H9 (cell line): Measurements from ENCODE around the gene GPS1. TPM values are rescaled to one million over a fixed set of nuclear protein-coding genes. Genes with fewer than 3 reads are reported as not detected.

Source experiments
- DNase-seq: peaks from one replicate; pipeline ENCODE4 v3.0.0-alpha.2; 2017
- H2AFZ ChIP-seq: one replicate; pipeline ENCODE4 v1.6.1; 2013; ENCODE audit warnings: mild to moderate bottlenecking, low read length, control low read depth, moderate library complexity
- H2AK5ac ChIP-seq: 2 replicates; pipeline ENCODE4 v1.6.1; 2013; ENCODE audit warnings: low read length, control low read depth, mixed read lengths; ENCODE audit not compliant: insufficient read length
- H2BK120ac ChIP-seq: one replicate; pipeline ENCODE4 v1.6.1; 2013; ENCODE audit warnings: low read depth, mild to moderate bottlenecking, low read length, control low read depth, inconsistent platforms; ENCODE audit not compliant: poor library complexity, severe bottlenecking
- H2BK12ac ChIP-seq: 2 replicates; pipeline ENCODE4 v1.6.1; 2013; ENCODE audit warnings: low read length, control low read depth, mixed read lengths, low read depth; ENCODE audit not compliant: insufficient read length
- H2BK15ac ChIP-seq: 2 replicates; pipeline ENCODE4 v1.6.1; 2013; ENCODE audit warnings: low read depth, low read length, control low read depth
- H2BK20ac ChIP-seq: one replicate; pipeline ENCODE4 v1.6.1; 2013; ENCODE audit warnings: low read depth, mild to moderate bottlenecking, low read length, control low read depth, inconsistent platforms; ENCODE audit not compliant: poor library complexity, severe bottlenecking
- H2BK5ac ChIP-seq: 2 replicates; pipeline ENCODE4 v1.6.1; 2013; ENCODE audit warnings: low read length, control low read depth, mixed read lengths; ENCODE audit not compliant: insufficient read length
- H3K14ac ChIP-seq: 2 replicates; pipeline ENCODE4 v1.6.1; 2013; ENCODE audit warnings: low read length, control low read depth; ENCODE audit not compliant: insufficient read depth
- H3K18ac ChIP-seq: 2 replicates; pipeline ENCODE4 v1.6.1; 2013; ENCODE audit warnings: low read depth, mild to moderate bottlenecking, mixed read lengths, low read length, control low read depth; ENCODE audit not compliant: insufficient read length
- H3K23ac ChIP-seq: 2 replicates; pipeline ENCODE4 v1.6.1; 2013; ENCODE audit warnings: low read length, control low read depth, mixed read lengths, low read depth; ENCODE audit not compliant: insufficient read length
- H3K23me2 ChIP-seq: 2 replicates; pipeline ENCODE4 v1.6.1; 2013; ENCODE audit warnings: low read depth, mild to moderate bottlenecking, mixed read lengths, low read length, control low read depth; ENCODE audit not compliant: insufficient read length, poor library complexity, severe bottlenecking
- H3K27ac ChIP-seq: 2 replicates; pipeline ENCODE4 v1.5.1; 2013; ENCODE audit warnings: low read length, control low read depth, mixed read lengths, low read depth; ENCODE audit not compliant: insufficient read length
- H3K27me3 ChIP-seq: 2 replicates; pipeline ENCODE4 v1.6.1; 2013; ENCODE audit warnings: low read length, control low read depth, inconsistent platforms; ENCODE audit not compliant: insufficient read depth
- H3K4ac ChIP-seq: 2 replicates; pipeline ENCODE4 v1.6.1; 2013; ENCODE audit warnings: low read depth, mild to moderate bottlenecking, control low read depth, inconsistent platforms, low read length, moderate library complexity
- H3K4me1 ChIP-seq: 2 replicates; pipeline ENCODE4 v1.6.1; 2013; ENCODE audit warnings: low read length, control low read depth, inconsistent platforms; ENCODE audit not compliant: insufficient read depth
- H3K4me2 ChIP-seq: 2 replicates; pipeline ENCODE4 v1.6.1; 2013; ENCODE audit warnings: low read length, control low read depth, mixed read lengths; ENCODE audit not compliant: insufficient read length, insufficient read depth
- H3K56ac ChIP-seq: 2 replicates; pipeline ENCODE4 v1.6.1; 2013; ENCODE audit warnings: low read depth, mild to moderate bottlenecking, mixed read lengths, low read length, control low read depth; ENCODE audit not compliant: insufficient read length
- H3K79me1 ChIP-seq: 2 replicates; pipeline ENCODE4 v1.6.1; 2013; ENCODE audit warnings: low read depth, mild to moderate bottlenecking, moderate library complexity, low read length, control low read depth, inconsistent platforms; ENCODE audit not compliant: insufficient read depth, poor library complexity, severe bottlenecking
- H3K79me2 ChIP-seq: 2 replicates; pipeline ENCODE4 v1.6.1; 2013; ENCODE audit warnings: low read length, control low read depth, inconsistent platforms; ENCODE audit not compliant: insufficient read depth
- H3K9ac ChIP-seq: 2 replicates; pipeline ENCODE4 v1.6.1; 2013; ENCODE audit warnings: low read length, control low read depth, mixed read lengths; ENCODE audit not compliant: insufficient read length; ENCODE audit errors: extremely low read depth
- H3K9me3 ChIP-seq: one replicate; pipeline ENCODE4 v1.6.1; 2013; ENCODE audit warnings: low read depth, low read length, inconsistent platforms; ENCODE audit not compliant: control insufficient read depth
- H3T11ph ChIP-seq: one replicate; pipeline ENCODE4 v1.6.1; 2013; ENCODE audit warnings: mild to moderate bottlenecking, low read length, control low read depth, inconsistent platforms
- H4K20me1 ChIP-seq: one replicate; pipeline ENCODE4 v1.6.1; 2013; ENCODE audit not compliant: control insufficient read depth, insufficient read length, insufficient read depth
- H4K5ac ChIP-seq: 2 replicates; pipeline ENCODE4 v1.6.1; 2013; ENCODE audit warnings: low read depth, mild to moderate bottlenecking, mixed read lengths, low read length, control low read depth; ENCODE audit not compliant: insufficient read length
- H4K8ac ChIP-seq: replicated peaks from 2 replicates; pipeline ENCODE4 v1.6.1; 2013; ENCODE audit warnings: low read length, control low read depth, mixed read lengths, low read depth; ENCODE audit not compliant: insufficient read length
- H4K91ac ChIP-seq: 2 replicates; pipeline ENCODE4 v1.6.1; 2013; ENCODE audit warnings: low read depth, mild to moderate bottlenecking, moderate library complexity, mixed read lengths, low read length, control low read depth; ENCODE audit not compliant: insufficient read length
- H3K27ac Mint-ChIP-seq, 3 experiments: 2 replicates in 2 of 3; 3 replicates in 1 of 3; pipeline ENCODE4 v1.8.0; 2020 to 2021; ENCODE audit warnings: mixed read lengths in 3 of 3, mild to moderate bottlenecking in 1 of 3, moderate library complexity in 1 of 3
- H3K27me3 Mint-ChIP-seq: 2 replicates; pipeline ENCODE4 v1.8.0; 2021; ENCODE audit warnings: low read depth, mild to moderate bottlenecking, moderate library complexity, mixed read lengths
- H3K36me3 Mint-ChIP-seq, 3 experiments: 2 replicates in 2 of 3; 3 replicates in 1 of 3; pipeline ENCODE4 v1.8.0; 2020 to 2021; ENCODE audit warnings: low read depth in 3 of 3, mixed read lengths in 3 of 3; ENCODE audit not compliant: insufficient read depth in 1 of 3
- H3K4me1 Mint-ChIP-seq, 2 experiments: 2 replicates each; pipeline ENCODE4 v1.8.0; 2020; ENCODE audit warnings: mixed read lengths in 2 of 2
- H3K4me3 Mint-ChIP-seq, 2 experiments: 2 replicates in 1 of 2; 3 replicates in 1 of 2; pipeline ENCODE4 v1.8.0; 2020 to 2021; ENCODE audit warnings: mild to moderate bottlenecking in 2 of 2, mixed read lengths in 2 of 2, moderate library complexity in 1 of 2
- H3K9me3 Mint-ChIP-seq, 2 experiments: 2 replicates in 1 of 2; 3 replicates in 1 of 2; pipeline ENCODE4 v1.8.0; 2020; ENCODE audit warnings: mild to moderate bottlenecking in 2 of 2, mixed read lengths in 2 of 2, moderate library complexity in 1 of 2
- WGBS: extraction: QIAGEN DNeasy Blood & Tissue Kit; methylation state at CpG from one replicate; pipeline ENCODE4 v1.1.7; 2013; ENCODE audit warnings: missing lambda C conversion rate, low lambda C conversion rate, mixed read lengths; ENCODE audit not compliant: insufficient read length; ENCODE audit errors: extremely low coverage; 5-methylcytosine and 5-hydroxymethylcytosine counted together
- total RNA-seq: library from RNA; stranded (reverse); gene quantifications from 2 replicates; pipeline ENCODE4 v1.2.1, GENCODE V29; 2021
- TF ChIP-seq, protein P1 (sequence below): fragments of 200-600 bp; sonication (generic); conservative IDR thresholded peaks from 3 replicates; pipeline ENCODE4 v1.8.0; 2021; ENCODE audit warnings: antibody characterized with exemption, mild to moderate bottlenecking

The GPS1 gene
- total RNA-seq, 1 experiment from 2014 or later = 164 TPM

DNA sequence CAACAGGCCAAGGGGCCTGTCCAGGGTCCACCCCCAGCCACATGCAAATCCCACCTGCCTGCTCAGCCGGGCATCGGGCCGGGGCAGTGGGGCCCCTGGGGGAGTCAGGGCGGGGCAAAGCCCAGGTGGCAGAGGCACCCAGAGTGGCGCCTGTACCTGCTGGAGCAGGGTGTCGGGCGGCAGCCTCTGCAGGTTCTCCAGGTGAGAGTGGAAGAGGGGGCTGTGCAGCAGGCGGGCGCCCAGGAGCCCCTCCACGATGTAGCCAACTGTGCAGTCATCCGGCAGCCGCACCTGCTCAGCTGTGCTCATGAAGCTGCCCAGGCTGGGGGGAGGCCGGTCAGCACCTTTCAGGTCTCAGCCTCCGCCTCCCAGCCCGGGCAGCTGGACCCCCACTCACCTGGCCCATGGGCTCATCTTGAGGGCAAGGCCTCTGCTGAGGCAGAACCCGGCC is 2.2 kb upstream of the GPS1 start:
- Histone ChIP-seq H3K23ac (no peak overlapping the region), H3K4me2 (no peak overlapping the region), H3K9me3 (no peaks in the 10 kb centered on the region), H3K23me2 (no peaks in the 10 kb centered on the region), H4K5ac (no peak overlapping the region), H3K56ac (no peak overlapping the region), H3K79me2 (no peaks in the 10 kb centered on the region), H3K18ac (no peak overlapping the region), H3K79me1 (peaks cover 2% of the 10 kb centered on the region), H3K27me3 (no peaks in the 10 kb centered on the region), H3T11ph (no peak overlapping the region), H3K4me1 (no peaks in the 10 kb centered on the region), H2AK5ac (no peak overlapping the region), H2BK20ac (no peak overlapping the region), H2BK120ac (no peak overlapping the region), H3K4ac (no peak overlapping the region), H3K9ac (no peak overlapping the region), H3K14ac (no peak overlapping the region), H2BK5ac (no peak overlapping the region), H4K20me1 (no peaks in the 10 kb centered on the region), H4K91ac (no peak overlapping the region), H2BK12ac (no peak overlapping the region), H4K8ac (no peak overlapping the region), H2BK15ac (no peak overlapping the region), H2AFZ (no peak overlapping the region), H3K27ac (no peak overlapping the region)
- Mint-ChIP-seq H3K9me3 (no peaks in the 10 kb centered on the region), H3K4me1 (peaks cover 0 to 13% of the 10 kb centered on the region in 2 experiments; a peak in 2 of 4 replicates), H3K36me3 (peaks cover 6 to 31% (median 27%) of the 10 kb centered on the region in 3 experiments; a peak in 6 of 7 replicates), H3K27me3 (no peaks in the 10 kb centered on the region; the same call in 1 of the 2 replicates), H3K27ac (no peak overlapping the region), H3K4me3 (peak overlapping the region in 1 of 2 experiments; percentile 78; a peak in 1 of 5 replicates)
- TF ChIP-seq, protein P1, sequence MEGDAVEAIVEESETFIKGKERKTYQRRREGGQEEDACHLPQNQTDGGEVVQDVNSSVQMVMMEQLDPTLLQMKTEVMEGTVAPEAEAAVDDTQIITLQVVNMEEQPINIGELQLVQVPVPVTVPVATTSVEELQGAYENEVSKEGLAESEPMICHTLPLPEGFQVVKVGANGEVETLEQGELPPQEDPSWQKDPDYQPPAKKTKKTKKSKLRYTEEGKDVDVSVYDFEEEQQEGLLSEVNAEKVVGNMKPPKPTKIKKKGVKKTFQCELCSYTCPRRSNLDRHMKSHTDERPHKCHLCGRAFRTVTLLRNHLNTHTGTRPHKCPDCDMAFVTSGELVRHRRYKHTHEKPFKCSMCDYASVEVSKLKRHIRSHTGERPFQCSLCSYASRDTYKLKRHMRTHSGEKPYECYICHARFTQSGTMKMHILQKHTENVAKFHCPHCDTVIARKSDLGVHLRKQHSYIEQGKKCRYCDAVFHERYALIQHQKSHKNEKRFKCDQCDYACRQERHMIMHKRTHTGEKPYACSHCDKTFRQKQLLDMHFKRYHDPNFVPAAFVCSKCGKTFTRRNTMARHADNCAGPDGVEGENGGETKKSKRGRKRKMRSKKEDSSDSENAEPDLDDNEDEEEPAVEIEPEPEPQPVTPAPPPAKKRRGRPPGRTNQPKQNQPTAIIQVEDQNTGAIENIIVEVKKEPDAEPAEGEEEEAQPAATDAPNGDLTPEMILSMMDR = no peak
- no peak for DNase-seq
- no CpG with 5 or more reads among the region's 16 CpGs for WGBS
